GM12891 (cell line): ENCODE measurements around the gene CDK5RAP2.

ENCODE experiments used
- POLR2A ChIP-seq: IDR thresholded peaks from 2 replicates; pipeline ENCODE4 v1.6.1; 2011; ENCODE audit warnings: low read depth, low read length, control low read depth
- POLR2AphosphoS5 ChIP-seq: IDR thresholded peaks from 2 replicates; pipeline ENCODE4 v1.6.1; 2011; ENCODE audit warnings: low read depth, low read length, control low read depth
- POU2F2 ChIP-seq: IDR thresholded peaks from 2 replicates; pipeline ENCODE4 v1.6.1; 2011; ENCODE audit warnings: low read depth, mild to moderate bottlenecking, control low read depth, low read length, moderate library complexity
- SPI1 ChIP-seq: IDR thresholded peaks from 2 replicates; pipeline ENCODE4 v1.6.1; 2011; ENCODE audit warnings: low read depth, low read length, control low read depth
- TAF1 ChIP-seq: IDR thresholded peaks from 2 replicates; pipeline ENCODE4 v1.6.1; 2011; ENCODE audit warnings: low read depth, low read length, control low read depth

DNA sequence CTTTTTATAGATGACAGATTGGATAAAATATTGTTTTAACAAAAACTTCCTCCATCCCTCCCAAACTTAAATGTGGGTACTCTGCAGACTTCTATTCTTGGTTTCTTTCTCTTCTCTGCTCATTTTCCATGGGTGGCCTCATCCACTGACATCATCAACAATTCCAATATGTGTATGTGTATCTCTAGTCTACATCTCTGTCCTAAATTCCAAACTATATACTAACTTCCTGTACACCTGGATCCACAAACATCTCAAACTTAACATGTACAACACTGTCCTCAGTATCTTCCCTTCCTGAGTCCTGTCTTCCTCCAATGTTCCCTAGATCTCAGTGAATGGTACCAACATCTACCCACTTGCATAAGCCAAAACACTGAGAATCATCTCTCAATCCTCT lies 28.5 kb upstream of the CDK5RAP2 start:
- no peak for TF ChIP-seq POU2F2
- TF ChIP-seq POLR2A: no peak
- no peak for TF ChIP-seq POLR2AphosphoS5
- TF ChIP-seq SPI1: no peak
- no peak for TF ChIP-seq TAF1
